ENCODE data around the gene DYRK3.
"Not testable (repeated sequence)": the region's sequence is repeated elsewhere in the genome, so short reads cannot be mapped to it uniquely, and the experiment has no call there.

DYRK3 gene

DNA sequence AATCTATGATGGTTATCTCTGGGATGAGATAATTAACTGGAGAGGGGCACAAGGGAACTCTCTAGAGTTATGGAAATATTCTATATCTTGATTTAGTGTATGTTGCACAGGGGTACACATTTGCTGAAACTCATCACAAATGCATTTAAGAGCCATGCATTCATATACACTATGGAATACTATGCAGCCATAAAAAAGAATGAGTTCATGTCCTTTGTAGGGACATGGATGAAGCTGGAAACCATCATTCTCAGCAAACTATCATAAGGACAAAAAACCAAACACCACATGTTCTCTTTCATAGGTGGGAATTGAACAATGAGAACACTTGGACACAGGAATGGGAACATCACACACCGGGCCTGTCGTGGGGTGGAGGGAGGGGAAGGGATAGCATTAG lies 8.9 kb upstream of the DYRK3 start:
- not testable (repeated sequence) for DNase-seq (ENCODE audit: low read depth, low spot score); H3K27ac ChIP-seq

DNA sequence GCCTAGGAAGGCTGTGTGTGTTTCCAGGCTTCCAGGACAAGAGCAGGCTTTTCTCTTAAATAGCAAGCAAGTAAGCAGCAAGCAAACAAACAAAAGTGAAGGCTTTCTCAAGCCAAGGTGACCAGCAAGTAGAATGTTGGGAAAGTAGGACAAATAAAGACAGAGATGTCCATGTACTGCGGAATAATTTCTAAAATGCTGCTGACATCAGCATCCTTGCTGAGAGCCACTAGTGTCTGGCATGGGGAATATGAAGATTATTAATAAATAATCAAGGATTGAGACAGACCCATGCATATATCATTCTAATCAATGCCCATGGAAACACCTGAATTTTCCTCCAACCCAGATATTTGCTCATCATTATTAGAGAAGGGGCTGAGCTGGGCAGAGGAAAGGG lies 6.4 kb upstream of the DYRK3 start:
- DNase-seq (ENCODE audit: low read depth, low spot score) = no peak
- H3K27ac ChIP-seq = no peak overlapping the region

DNA sequence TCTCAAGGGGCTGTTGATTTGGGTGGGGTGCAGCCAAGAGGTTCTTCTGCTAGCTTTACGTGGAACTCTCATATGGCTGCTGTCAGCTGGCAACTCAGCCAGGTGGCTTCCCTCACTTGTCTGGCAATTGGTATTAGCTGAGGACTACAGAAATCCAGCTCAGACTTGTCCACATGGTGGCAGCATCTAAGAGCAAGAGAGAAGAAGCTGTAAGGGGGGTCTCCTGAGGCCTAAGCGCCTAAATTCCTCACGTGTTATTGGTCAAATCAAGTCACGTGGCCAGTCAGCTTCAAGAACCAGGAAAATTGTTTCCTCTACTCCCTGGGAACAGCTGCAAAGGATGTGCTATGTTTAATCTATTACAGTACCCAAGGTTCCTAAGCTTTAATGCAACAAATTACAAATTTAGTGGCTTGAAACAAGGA lies 4.2 kb upstream of the DYRK3 start:
- no peak overlapping the region for H3K27ac ChIP-seq
- no peak for DNase-seq (ENCODE audit: low read depth, low spot score)

DNA sequence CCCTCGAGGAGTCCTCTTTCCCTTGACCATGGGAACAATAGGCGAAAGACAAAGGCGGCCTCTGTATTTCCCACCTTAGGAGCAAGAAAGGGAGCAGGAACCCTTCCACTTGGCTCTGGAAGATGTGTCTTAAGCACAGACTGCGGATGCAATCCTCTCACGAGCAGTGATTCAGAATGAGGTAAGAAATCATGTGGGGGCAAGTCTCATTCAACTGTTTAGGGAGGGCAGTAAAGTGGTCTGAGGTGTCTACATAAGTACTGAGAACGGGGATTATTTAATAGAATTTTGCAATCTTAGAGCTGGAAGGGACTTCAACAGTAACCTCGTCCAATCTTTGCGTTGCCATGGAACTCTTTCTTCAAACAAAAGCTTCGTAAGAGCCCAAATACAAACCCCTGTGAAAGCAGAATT lies 1.6 kb upstream of the DYRK3 start:
- peak; percentile 66 for DNase-seq (ENCODE audit: low read depth, low spot score)
- peak overlapping the region; percentile 87 for H3K27ac ChIP-seq

DNA sequence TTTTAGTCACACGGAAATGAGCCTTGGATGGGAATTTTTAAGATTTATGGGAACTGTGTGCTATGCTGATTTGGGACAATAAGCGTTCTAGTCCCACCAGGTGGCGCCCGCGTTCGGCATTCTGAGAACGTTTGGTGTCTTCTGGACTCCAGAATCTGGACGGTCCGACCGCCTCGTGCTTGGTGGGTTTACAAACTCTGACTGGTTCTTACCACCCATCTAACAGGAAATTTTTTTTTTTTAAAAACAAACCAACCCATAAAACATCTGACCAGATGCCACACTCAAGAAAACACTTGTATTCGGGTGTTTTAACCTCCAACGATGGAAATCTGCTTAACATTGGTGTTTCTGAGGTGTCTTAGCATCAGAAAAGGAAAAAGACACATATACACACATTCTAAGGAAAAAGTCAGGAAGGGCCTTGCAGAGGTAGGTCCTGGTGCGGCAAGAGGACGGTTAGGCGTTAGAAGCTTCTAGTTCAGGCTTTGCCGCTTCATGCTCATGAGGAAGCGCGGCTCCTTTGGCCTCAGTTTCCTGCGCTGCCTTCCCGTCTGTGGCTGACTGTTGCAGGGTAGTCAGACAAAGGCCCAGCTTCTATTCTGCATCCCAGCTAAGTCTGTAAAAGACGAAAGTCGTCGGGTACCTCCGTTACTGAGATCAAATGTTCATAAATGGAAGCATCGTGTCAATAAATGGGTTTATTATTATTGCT lies 814 bp upstream of the DYRK3 start:
- DNase-seq (ENCODE audit: low read depth, low spot score) = no peak
- peak overlapping the region; percentile 87 for H3K27ac ChIP-seq

DNA sequence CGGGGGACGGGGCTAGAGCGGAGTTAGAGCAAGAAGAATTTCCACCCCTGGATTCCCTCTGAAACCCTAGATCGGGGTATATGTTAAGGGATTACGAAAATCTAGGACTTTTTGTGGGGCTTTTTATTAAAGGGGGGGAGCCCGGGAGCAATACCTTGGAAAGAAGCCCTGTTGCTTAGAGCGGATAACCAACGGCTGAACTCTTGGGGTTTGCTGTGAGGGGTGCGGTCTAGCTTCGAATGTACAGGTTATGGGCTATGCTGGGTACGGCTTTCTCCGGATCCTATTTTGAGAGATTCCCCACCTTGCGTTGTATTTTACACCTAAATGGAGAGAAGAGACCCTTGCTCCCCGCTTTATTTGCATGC lies 626 bp downstream of the DYRK3 start:
- peak overlapping the region; percentile 87 for H3K27ac ChIP-seq
- DNase-seq (ENCODE audit: low read depth, low spot score) = no peak

GRCh38 chr1:206636671-206637070 lies 1.3 kb downstream of the DYRK3 start:
- DNase-seq (ENCODE audit: low read depth, low spot score) = no peak
- peak overlapping the region; percentile 63 for H3K27ac ChIP-seq

GRCh38 chr1:206637605-206638004 lies 2.3 kb downstream of the DYRK3 start:
- H3K27ac ChIP-seq = peak overlapping the region; percentile 63
- DNase-seq (ENCODE audit: low read depth, low spot score) = no peak

DNA sequence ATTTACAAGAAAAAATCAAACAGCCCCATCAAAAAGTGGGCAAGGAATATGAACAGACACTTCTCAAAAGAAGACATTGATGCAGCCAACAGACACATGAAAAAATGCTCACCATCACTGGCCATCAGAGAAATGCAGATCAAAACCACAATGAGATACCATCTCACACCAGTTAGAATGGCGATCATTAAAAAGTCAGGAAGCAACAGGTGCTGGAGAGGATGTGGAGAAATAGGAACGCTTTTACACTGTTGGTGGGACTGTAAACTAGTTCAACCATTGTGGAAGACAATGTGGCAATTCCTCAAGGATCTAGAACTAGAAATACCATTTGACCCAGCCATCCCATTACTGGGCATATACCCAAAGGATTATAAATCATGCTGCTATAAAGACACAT lies 6.7 kb downstream of the DYRK3 start:
- H3K27ac ChIP-seq; DNase-seq (ENCODE audit: low read depth, low spot score): not testable (repeated sequence)

GRCh38 chr1:206643118-206643698 lies 7.9 kb downstream of the DYRK3 start:
- DNase-seq (ENCODE audit: low read depth, low spot score) = no peak
- H3K27ac ChIP-seq = no peak overlapping the region

DNA sequence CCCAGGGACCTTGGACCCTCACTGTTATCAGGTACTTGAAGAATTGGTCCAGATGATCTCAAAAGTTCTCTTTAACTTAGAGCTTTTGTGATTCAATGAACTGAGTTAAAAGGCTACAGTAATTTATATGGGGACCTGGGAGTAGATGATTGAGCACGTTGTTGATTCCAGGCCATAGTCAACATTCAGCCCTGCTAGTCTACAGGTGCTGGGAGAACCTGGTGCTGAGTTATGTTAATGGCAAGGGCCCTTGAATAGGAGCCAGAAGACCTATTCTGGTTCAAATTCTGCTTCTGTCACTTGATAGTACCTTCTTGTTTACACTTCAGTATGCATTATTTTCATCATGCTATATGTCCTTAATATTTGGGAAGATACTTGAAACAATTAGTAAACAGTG lies 11.2 kb downstream of the DYRK3 start:
- H3K27ac ChIP-seq = no peak overlapping the region
- no peak for DNase-seq (ENCODE audit: low read depth, low spot score)

GRCh38 chr1:206647224-206647623 lies 11.9 kb downstream of the DYRK3 start:
- no peak overlapping the region for H3K27ac ChIP-seq

GRCh38 chr1:206649261-206649921 lies 14.1 kb downstream of the DYRK3 start:
- DNase-seq (ENCODE audit: low read depth, low spot score) = no peak

More at GRCh38 chr1:206647224-206647623, 11.9 kb downstream of the DYRK3 start:
- DNase-seq (ENCODE audit: low read depth, low spot score) = no peak

GRCh38 chr1:206651014-206651413 lies 15.7 kb downstream of the DYRK3 start:
- H3K27ac ChIP-seq = no peak overlapping the region
- DNase-seq (ENCODE audit: low read depth, low spot score) = no peak

More at GRCh38 chr1:206649261-206649921, 14.1 kb downstream of the DYRK3 start:
- no peak overlapping the region for H3K27ac ChIP-seq

- H3K27ac ChIP-seq = peak overlapping the region; percentile 27
- DNase-seq (ENCODE audit: low read depth, low spot score) = no peak
These were observed 16.9 kb downstream of the DYRK3 start for GRCh38 chr1:206651958-206652890.

DNA sequence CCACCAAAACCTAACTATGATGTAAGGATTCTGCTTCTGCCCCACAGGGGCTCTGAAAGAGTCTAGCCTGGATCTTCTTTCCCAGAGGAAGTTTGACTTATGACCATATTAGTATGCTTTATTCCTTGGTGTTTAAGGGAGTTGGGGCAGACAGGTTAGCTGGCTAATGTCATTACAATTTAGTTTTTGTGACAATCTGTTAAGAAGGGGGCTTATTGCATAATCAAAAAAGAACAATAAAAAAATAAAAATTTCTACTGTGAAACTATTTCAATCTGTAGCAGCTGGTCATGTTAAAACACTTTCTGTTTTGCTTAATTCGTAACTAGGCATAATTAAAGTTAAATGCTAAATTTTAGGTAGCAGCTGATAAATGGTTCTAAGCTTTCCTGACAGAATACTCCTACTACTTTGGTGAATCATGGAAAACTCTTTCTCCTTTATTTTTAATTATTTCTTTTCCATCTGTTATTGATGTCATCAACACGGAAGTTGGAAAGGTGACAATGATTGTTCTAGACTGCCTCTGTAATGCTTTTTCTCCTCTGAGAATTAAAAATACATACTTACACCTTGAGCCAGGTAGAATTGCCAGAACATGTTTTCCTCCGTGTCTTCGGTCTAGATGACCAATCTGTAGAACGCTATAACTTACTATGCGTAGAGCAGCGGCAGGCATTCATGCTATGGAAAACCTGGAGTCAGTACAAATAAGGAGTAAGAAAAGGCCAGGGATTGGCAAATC lies 18.6 kb downstream of the DYRK3 start:
- peak overlapping the region; percentile 27 for H3K27ac ChIP-seq
- no peak for DNase-seq (ENCODE audit: low read depth, low spot score)

GRCh38 chr1:206654828-206655227 lies 19.5 kb downstream of the DYRK3 start:
- H3K27ac ChIP-seq = peak overlapping the region; percentile 27
- no peak for DNase-seq (ENCODE audit: low read depth, low spot score)

DNA sequence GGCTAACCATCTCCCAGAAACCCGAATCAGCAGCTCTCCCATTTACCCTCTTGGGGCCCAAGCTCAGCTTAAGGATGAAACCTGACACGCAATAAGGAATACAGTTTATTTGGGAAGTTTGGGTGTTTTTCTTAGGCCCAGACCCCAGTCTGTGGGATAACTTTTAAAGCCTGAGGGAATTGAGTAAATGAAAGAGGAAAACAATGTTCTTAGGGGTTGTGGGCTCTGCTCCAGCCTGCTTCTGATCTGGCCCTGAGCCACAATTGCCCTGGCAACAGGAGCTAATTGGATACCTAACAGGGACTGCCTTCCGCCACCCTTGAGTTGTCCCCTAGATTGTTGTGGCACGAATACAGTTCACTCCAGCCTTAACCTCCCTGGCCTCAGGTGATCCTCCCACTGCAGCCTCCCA lies 20.1 kb downstream of the DYRK3 start:
- no peak overlapping the region for H3K27ac ChIP-seq
- no peak for DNase-seq (ENCODE audit: low read depth, low spot score)

DNA sequence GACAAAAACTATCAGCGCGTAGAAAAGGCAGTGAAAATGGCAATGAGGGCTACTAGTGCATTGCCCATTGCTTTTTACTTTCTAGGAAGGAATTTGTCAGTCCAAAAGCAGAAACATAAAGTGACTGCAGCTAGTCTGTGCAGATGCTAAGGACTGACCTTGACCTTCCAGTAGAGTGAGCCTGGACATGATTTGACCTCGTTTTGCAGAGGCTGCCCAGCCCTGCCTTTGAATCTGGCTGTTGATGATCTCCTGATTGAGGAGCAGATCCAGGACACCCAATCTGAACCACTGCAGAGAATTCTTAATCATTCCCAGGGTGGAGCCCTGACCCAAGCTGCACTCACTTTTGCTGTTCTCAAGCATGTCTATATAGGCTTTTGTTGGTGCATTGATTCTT lies 21.6 kb downstream of the DYRK3 start:
- no peak overlapping the region for H3K27ac ChIP-seq
- DNase-seq (ENCODE audit: low read depth, low spot score) = no peak

DNA sequence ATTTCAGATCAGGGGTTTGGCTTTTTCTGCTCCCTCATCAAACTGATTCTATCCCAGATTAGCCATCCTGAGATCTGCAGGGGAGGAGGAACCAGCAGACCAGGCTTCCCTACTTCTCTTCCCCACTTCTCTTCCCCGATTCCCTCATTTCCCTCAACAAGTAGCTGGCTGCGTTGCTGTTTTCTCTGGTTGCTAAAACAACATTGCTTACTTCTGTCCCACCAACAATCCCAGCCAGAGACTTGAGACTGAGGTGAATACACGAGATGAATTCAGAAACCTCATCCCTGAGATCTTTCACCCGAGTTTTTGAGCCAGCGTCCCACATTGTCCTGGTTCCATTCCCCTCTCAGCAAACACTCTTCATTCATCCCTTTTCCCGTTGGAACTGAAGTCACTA lies 22.4 kb downstream of the DYRK3 start:
- DNase-seq (ENCODE audit: low read depth, low spot score) = no peak

More for the DNA sequence above, 22.4 kb downstream of the DYRK3 start:
- H3K27ac ChIP-seq = no peak overlapping the region

Measured in epithelial cell of prostate (primary cell).